Pancreas (tissue), 10 donors: Measurements from ENCODE around the gene GAD2. TPM values are rescaled to one million over a fixed set of nuclear protein-coding genes. Genes with fewer than 3 reads are reported as not detected.

Experiments used
- ATAC-seq, 4 donors: fragments of 200-7000 bp; cut with Tn5 transposase; one replicate each; pipeline versions ENCODE4 v1.8.0 to v1.9.1; 2020; ENCODE audit warnings: mild to moderate bottlenecking in 4 of 4, moderate library complexity in 4 of 4
- DNase-seq, 6 donors: peaks; one replicate each; pipeline ENCODE4 v3.0.0-alpha.2; 2020
- FAIRE-seq: peaks from 2 replicates; lab custom pipeline; 2012; peaks lifted over from hg19 to GRCh38; lab: Jason Lieb, UNC
- H3K27ac ChIP-seq, 4 donors: fragments of 200-600 bp; sonication (generic); 1 replicate in 3 of 4; 2 replicates in 1 of 4; pipeline versions ENCODE4 v1.5.0 to v1.8.0; 2020
- H3K27me3 ChIP-seq, 4 donors: fragments of 200-600 bp; one replicate each; pipeline ENCODE4 v1.8.0; 2021
- H3K36me3 ChIP-seq, 3 donors: fragments of 200-600 bp; sonication (generic) in 1 of 3; one replicate each; pipeline versions ENCODE4 v1.5.0 to v1.8.0; 2020 to 2021
- H3K4me1 ChIP-seq, 3 donors: fragments of 200-600 bp; one replicate each; pipeline ENCODE4 v1.8.0; 2021
- H3K4me3 ChIP-seq, 4 donors: fragments of 200-600 bp; sonication (generic) in 2 of 4; one replicate each; pipeline versions ENCODE4 v1.5.0 to v1.8.0; 2020 to 2021
- H3K9me3 ChIP-seq, 4 donors: fragments of 200-600 bp; one replicate each; pipeline ENCODE4 v1.8.0; 2021
- WGBS, 2 donors: extraction: QIAGEN DNeasy Blood & Tissue Kit; methylation state at CpG; one replicate each; pipeline ENCODE4 v1.1.7; 2013; 5-methylcytosine and 5-hydroxymethylcytosine counted together
- intact Hi-C, 3 donors: fragments of 100-400 bp; cut with DNase I; formaldehyde crosslinking; loops; one replicate each; pipeline versions ENCODE4 v1.11.1 to v1.14.2; 2022
- polyA plus RNA-seq, 2 donors: library from polyadenylated mRNA; stranded (reverse); fragments of 200-250 nt; gene quantifications; one replicate each; pipeline ENCODE4 v1.2.3, GENCODE V29; 2013
- total RNA-seq, 6 donors: library from RNA; stranded (reverse); fragmentation: NEBNext Ultra II Directional in 4 of 6; extraction: Animal tissue kit (Norgen Biotek cat#: 25700) in 4 of 6; gene quantifications; one replicate each; pipeline versions ENCODE4 v1.2.1 to v1.2.4, GENCODE V29; 2021 to 2023
- TF ChIP-seq, protein P1 (sequence below), 4 donors: fragments of 200-600 bp; sonication (generic) in 3 of 4; IDR thresholded peaks; one replicate each; pipeline versions ENCODE4 v1.5.0 to v1.8.0; 2021; ENCODE audit warnings: antibody characterized with exemption in 4 of 4
- donor health status: healthy with polysubstance abuse.
- donor health status: DM: no; HTN: no; CAD: no; lungs with moderate emphysema.
- donor health status: DM: no; HTN: no; CAD: no.
- donor health status: control.
- donor health status: control.
- donor health status: Bipolar disorder and iron deficiency.
- donor health status: DM: yes; HTN: yes; CAD: no.
- donor health status: DM: no; HTN: no; CAD: no.
- donor health status: DM: no; HTN: no; CAD: no.
- donor health status: DM: yes; HTN: yes; CAD: no.

Gene GAD2
- total and polyA plus RNA-seq, 8 donors, result 1.9 to 64.7 (median 8.6) TPM

GRCh38 chr10:26296360-26296759 is 79.8 kb downstream of the GAD2 start:
- TF ChIP-seq, protein P1, sequence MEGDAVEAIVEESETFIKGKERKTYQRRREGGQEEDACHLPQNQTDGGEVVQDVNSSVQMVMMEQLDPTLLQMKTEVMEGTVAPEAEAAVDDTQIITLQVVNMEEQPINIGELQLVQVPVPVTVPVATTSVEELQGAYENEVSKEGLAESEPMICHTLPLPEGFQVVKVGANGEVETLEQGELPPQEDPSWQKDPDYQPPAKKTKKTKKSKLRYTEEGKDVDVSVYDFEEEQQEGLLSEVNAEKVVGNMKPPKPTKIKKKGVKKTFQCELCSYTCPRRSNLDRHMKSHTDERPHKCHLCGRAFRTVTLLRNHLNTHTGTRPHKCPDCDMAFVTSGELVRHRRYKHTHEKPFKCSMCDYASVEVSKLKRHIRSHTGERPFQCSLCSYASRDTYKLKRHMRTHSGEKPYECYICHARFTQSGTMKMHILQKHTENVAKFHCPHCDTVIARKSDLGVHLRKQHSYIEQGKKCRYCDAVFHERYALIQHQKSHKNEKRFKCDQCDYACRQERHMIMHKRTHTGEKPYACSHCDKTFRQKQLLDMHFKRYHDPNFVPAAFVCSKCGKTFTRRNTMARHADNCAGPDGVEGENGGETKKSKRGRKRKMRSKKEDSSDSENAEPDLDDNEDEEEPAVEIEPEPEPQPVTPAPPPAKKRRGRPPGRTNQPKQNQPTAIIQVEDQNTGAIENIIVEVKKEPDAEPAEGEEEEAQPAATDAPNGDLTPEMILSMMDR (IDR thresholded peaks at IDR 0.05), result no peak
- WGBS, 2 donors, result 50 to 57% methylated on average over 3 of the region's 3 CpGs
- Histone ChIP-seq H3K4me1 (no peaks in the 10 kb centered on the region), H3K36me3 (no peaks in the 10 kb centered on the region), H3K27ac (no peak overlapping the region), H3K9me3 (no peaks in the 10 kb centered on the region), H3K4me3 (no peak overlapping the region), H3K27me3 (no peaks in the 10 kb centered on the region)
- ATAC-seq (no peak), FAIRE-seq (no peak), DNase-seq (no peak)
- intact Hi-C loops, result no loop called here

- H3K27me3 ChIP-seq, result no peaks in the 10 kb centered on the region
- intact Hi-C loops, result no loop called here
- FAIRE-seq (no peak), DNase-seq (no peak), ATAC-seq (no peak)
- H3K4me1 ChIP-seq, result no peaks in the 10 kb centered on the region
- H3K27ac ChIP-seq, result no peak overlapping the region
- TF ChIP-seq, protein P1 (IDR thresholded peaks at IDR 0.05), result no peak
- no peak overlapping the region for H3K4me3 ChIP-seq
- WGBS, 2 donors, result 53 to 61% methylated on average over 2 of the region's 2 CpGs
- H3K36me3 ChIP-seq, result no peaks in the 10 kb centered on the region
- H3K9me3 ChIP-seq, result no peaks in the 10 kb centered on the region
Observed at GRCh38 chr10:26300001-26300400, 83.4 kb downstream of the GAD2 start.

DNA sequence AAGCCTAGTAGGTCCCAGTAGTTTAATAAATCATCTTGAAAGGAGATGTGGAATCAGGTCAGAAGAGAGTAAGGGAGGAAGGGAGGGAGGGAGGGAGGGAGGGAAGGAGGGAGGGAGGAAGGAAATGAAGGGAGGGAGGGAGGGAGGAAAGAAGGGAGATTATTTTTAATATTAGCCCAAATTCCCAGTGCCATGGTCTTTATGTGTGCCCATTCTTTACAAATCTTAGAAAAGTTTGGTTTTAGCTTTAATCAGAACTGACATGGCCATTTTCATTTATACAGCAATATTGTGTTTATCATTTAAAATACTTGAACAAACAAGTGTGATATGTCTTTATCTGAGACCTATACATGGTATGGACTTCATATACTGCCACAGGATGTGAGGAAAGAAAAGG is 86.8 kb downstream of the GAD2 start:
- Histone ChIP-seq H3K4me3 (no peak overlapping the region), H3K27me3 (no peaks in the 10 kb centered on the region), H3K4me1 (no peaks in the 10 kb centered on the region), H3K9me3 (no peaks in the 10 kb centered on the region), H3K36me3 (no peaks in the 10 kb centered on the region), H3K27ac (no peak overlapping the region)
- intact Hi-C loops, result no loop called here
- FAIRE-seq, result no peak
- no peak for ATAC-seq
- no peak for DNase-seq
- TF ChIP-seq, protein P1 (IDR thresholded peaks at IDR 0.05), result no peak

- FAIRE-seq (no peak), ATAC-seq (no peak), DNase-seq (no peak)
- Histone ChIP-seq H3K27ac (no peak overlapping the region), H3K4me1 (no peaks in the 10 kb centered on the region), H3K4me3 (no peak overlapping the region), H3K9me3 (no peaks in the 10 kb centered on the region), H3K27me3 (no peaks in the 10 kb centered on the region), H3K36me3 (no peaks in the 10 kb centered on the region)
- TF ChIP-seq, protein P1 (IDR thresholded peaks at IDR 0.05), result no peak
- WGBS, 2 donors, result 33 to 50% methylated on average over 3 of the region's 3 CpGs
- intact Hi-C loops, result no loop called here
Observed at GRCh38 chr10:26310361-26310760, 93.8 kb downstream of the GAD2 start.

DNA sequence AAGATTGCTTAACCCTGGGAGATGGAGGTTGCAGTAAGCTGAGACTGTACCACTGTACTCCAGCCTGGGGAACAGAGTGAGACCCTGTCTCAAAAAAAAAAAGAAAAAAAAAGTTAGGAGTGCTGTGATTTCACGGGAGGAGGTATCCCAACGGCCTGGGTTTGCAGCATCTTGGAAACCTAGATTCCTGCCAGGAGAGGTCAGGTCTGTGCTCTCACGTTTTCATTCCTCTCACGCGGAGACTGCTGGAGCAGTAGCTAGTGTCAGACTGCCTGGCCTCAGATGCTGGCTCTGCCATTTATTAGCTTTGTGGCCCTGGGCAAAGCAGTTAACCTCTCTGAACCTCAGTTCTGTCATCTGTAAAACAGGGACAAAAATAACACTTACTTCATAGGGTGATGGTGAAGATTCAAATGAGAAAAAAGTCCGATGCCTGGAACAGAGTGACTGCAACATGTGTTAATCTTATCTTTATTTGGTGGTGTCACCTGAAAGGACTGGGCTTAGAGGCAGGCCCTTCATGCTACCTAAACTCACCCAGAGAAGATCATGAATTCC is 94.9 kb downstream of the GAD2 start:
- H3K4me1 ChIP-seq, result no peaks in the 10 kb centered on the region
- H3K27me3 ChIP-seq, result no peaks in the 10 kb centered on the region
- no peaks in the 10 kb centered on the region for H3K36me3 ChIP-seq
- H3K4me3 ChIP-seq, result no peak overlapping the region
- DNase-seq, result no peak
- TF ChIP-seq, protein P1 (IDR thresholded peaks at IDR 0.05), result no peak
- no peak overlapping the region for H3K27ac ChIP-seq
- H3K9me3 ChIP-seq, result no peaks in the 10 kb centered on the region
- intact Hi-C loops, result no loop called here
- WGBS, 2 donors, result 26 to 41% methylated on average over 6 of the region's 6 CpGs
- no peak for FAIRE-seq
- no peak for ATAC-seq
